Cardiac fibroblast (primary cell): ENCODE results near the gene VWA5A.

ENCODE experiments used
- DNase-seq, 2 donors: peaks; one replicate each; pipeline versions ENCODE4 v3.0.0 to v3.0.0-alpha.2; 2010; ENCODE audit warnings: low read depth in 2 of 2
- H3K4me3 ChIP-seq, 2 donors: replicated peaks in 1 of 2; 1 replicate in 1 of 2; 2 replicates in 1 of 2; pipeline ENCODE4 v1.5.1; 2011; ENCODE audit warnings: low read depth in 2 of 2, low read length in 2 of 2, mild to moderate bottlenecking in 2 of 2, moderate library complexity in 1 of 2
- CTCF ChIP-seq: IDR thresholded peaks from one replicate; pipeline ENCODE4 v1.5.1; 2011; ENCODE audit warnings: low read depth, mild to moderate bottlenecking, low read length, inconsistent platforms

The VWA5A gene

DNA sequence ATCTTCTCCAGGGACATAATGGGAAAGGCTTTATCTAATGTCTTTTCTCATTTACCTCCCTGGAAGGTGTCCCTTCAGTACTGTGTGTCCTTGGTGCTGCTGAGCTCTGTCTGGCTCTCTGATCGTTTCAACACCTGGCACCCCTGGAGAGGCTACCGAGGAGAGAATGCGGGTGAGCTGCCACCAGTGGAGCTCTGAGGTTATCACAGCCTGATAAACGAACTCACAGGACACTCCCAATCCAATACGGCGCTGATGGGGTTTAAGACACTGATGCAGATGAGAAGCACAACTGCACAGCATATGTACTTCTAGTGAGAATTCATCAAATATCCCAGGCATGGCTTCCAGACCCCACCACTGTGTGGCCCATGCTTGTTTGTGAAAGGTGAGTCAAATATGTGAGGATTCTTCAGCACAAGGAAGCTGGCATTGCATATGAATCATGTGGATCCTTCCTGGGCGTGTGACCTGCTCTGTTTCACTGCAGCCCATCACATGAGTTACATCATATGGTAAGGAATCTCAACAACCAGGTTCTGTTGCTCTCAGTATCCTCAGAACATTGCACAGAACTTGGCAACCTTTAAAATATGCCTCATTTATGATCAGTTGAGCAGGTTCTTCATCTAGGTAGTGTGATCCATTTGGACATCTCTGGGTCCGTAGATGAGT is 34.8 kb upstream of the VWA5A start:
- H3K4me3 ChIP-seq: no peak overlapping the region
- TF ChIP-seq CTCF: no peak
- peak in 1 of 2 donors; percentile 53 for DNase-seq

DNA sequence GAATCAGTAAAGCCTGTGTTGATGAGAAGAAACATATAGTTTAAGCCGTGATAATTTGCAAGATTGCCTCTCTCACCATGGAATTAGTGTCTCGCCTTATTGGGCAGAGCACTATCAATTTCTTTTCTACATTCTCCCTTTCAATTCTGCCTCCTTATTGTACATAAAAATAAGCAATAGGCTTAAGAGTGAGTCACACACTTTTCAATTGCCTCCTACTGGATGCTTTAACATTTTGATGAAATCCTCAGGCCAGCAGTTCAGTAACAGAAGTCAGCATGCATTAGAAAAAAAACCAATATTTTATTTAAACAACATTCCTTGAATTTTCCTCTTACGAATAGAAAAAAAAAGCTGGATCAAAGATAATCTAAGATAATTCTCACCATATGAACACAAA is 33.8 kb upstream of the VWA5A start:
- TF ChIP-seq CTCF: no peak
- no peak overlapping the region for H3K4me3 ChIP-seq
- no peak for DNase-seq

DNA sequence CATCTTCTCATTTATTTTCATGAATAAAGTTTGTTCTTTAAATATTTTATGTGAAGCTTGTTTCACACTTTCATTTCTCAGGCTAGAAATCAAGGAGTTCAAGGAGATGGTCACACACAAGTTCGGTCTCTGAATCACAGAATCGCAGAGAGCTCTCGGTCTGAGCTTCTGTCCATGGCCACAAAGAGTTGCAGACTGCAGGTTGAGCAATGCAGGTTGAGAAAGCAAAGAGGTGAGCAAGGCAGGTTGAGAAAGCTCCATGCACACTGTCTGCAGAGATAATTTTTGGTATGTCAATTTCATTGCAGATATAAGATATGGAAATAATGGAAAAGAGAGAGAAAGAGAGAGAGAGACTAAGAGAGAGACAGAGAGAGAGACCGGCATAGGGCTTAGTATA is 32.9 kb upstream of the VWA5A start:
- DNase-seq: no peak
- no peak for TF ChIP-seq CTCF

DNA sequence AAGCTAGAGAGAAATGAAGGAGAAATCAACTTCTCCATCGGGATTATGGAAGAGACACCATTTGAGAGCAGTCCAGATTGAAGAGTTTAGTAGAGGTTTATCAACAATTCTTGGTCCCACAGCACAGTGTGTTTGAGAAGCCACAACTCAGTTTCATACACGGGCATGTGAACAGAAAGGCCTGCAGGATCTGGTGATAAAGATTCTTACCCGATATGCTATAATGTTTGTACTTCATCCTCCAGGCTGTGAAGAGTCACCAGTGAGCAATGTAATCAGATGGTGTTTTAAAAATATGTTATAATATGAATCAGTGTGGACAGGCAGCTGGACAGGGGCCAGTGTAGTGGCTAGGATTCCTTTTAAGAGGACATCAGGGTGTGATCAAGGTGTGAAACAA is 29.7 kb upstream of the VWA5A start:
- no peak for TF ChIP-seq CTCF
- DNase-seq: no peak
- H3K4me3 ChIP-seq: no peak overlapping the region

More for the DNA sequence above, 32.9 kb upstream of the VWA5A start:
- no peak overlapping the region for H3K4me3 ChIP-seq

- H3K4me3 ChIP-seq: no peak overlapping the region
- DNase-seq: no peak
- TF ChIP-seq CTCF: no peak
These were observed 29.0 kb upstream of the VWA5A start for GRCh38 chr11:124085997-124086846.

DNA sequence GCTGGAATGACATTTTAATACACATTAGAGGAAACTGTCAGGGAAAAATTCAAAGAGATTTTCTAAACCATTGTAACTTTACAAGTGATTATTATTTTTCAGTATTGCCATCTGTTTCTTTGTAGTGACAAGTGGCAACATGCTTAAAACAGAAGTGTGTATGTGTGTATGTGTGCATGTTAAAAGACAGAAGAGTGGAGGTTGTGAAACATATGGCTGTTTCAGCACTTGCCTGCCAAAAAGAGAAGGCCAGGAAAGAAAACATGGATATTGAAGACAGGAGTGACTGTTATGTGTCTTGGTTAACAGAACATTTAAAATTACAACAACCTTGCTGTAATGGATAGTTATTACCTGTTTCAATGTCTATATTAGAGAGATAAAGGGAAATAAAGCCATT is 24.3 kb upstream of the VWA5A start:
- no peak for TF ChIP-seq CTCF
- no peak for DNase-seq
- no peak overlapping the region for H3K4me3 ChIP-seq
